ENCODE results near the gene ANTXR1. TPM values are rescaled to one million over a fixed set of nuclear protein-coding genes. Genes with fewer than 3 reads are reported as not detected.

Gene ANTXR1
- polyA plus RNA-seq, 1 donor (not counting 4 experiments of a cell fraction or from before 2014, with no cell fraction given): 20.4 TPM

DNA sequence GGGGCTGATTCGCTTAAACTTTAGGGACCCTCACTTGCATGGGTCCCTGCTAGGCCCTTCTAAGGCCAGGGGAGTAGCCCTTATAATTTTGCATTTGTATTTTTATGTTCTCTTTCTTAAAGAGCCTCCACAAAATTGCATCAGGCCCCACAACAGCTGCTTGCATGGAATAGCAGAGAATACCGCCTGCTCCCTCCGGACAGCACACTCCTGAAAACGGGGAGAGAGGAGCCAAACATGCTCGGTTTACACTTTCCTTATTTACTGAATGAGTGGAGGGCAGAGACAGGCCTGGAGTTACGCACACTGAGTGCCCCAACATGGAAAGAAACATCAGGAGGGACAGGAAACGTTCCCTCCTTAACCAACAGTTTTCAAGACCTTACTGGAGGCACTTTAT is 132.2 kb downstream of the ANTXR1 start:
- no peak for TF ChIP-seq EZH2 (IDR thresholded peaks at IDR 0.05; ENCODE audit: low read length)
- TF ChIP-seq, protein P1, sequence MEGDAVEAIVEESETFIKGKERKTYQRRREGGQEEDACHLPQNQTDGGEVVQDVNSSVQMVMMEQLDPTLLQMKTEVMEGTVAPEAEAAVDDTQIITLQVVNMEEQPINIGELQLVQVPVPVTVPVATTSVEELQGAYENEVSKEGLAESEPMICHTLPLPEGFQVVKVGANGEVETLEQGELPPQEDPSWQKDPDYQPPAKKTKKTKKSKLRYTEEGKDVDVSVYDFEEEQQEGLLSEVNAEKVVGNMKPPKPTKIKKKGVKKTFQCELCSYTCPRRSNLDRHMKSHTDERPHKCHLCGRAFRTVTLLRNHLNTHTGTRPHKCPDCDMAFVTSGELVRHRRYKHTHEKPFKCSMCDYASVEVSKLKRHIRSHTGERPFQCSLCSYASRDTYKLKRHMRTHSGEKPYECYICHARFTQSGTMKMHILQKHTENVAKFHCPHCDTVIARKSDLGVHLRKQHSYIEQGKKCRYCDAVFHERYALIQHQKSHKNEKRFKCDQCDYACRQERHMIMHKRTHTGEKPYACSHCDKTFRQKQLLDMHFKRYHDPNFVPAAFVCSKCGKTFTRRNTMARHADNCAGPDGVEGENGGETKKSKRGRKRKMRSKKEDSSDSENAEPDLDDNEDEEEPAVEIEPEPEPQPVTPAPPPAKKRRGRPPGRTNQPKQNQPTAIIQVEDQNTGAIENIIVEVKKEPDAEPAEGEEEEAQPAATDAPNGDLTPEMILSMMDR (optimal IDR thresholded peaks at IDR 0.05 in 1 of 3, IDR thresholded peaks at IDR 0.05 in 1 of 3, conservative IDR thresholded peaks at IDR 0.05 in 1 of 3; ENCODE audit: extremely low read depth in 1 of 3, insufficient read depth in 2 of 3, low read length in 3 of 3): no peak
- H3K9me1 ChIP-seq (ENCODE audit: control insufficient read depth, extremely low read depth, insufficient read depth, low read length): peaks cover 2% of the 10 kb centered on the region
- no peak for FAIRE-seq
- DNase-seq (ENCODE audit: low read depth, low spot score): no peak
- H3K4me3 ChIP-seq (ENCODE audit: control insufficient read depth in 2 of 3, extremely low read depth in 1 of 3, insufficient read depth in 2 of 3, low read depth in 1 of 3, low read length in 3 of 3): no peak overlapping the region
- H3K27me3 ChIP-seq (ENCODE audit: control insufficient read depth, extremely low read depth, insufficient read depth, low read length): no peaks in the 10 kb centered on the region
- H3K36me3 ChIP-seq (ENCODE audit: control insufficient read depth in 2 of 2, extremely low read depth in 1 of 2, insufficient read depth in 2 of 2, low read length in 2 of 2): no peaks in the 10 kb centered on the region
- H3K9ac ChIP-seq (ENCODE audit: control insufficient read depth, extremely low read depth, insufficient read depth, low read length): no peak overlapping the region
- no peaks in the 10 kb centered on the region for H3K9me3 ChIP-seq (ENCODE audit: control insufficient read depth, low read depth, low read length)
- H3K79me2 ChIP-seq (ENCODE audit: control insufficient read depth, insufficient read depth, low read length): no peaks in the 10 kb centered on the region
- H3K4me1 ChIP-seq (ENCODE audit: control insufficient read depth, extremely low read depth, insufficient read depth, low read length): peaks cover 13% of the 10 kb centered on the region
- no peak overlapping the region for H2AFZ ChIP-seq (ENCODE audit: control insufficient read depth, low read length)
- no peaks in the 10 kb centered on the region for H4K20me1 ChIP-seq (ENCODE audit: control insufficient read depth, extremely low read depth, insufficient read depth, low read length)
- dilution Hi-C loops (cut with MboI; ENCODE audit: extremely low pct_ligation_motif_present, low sequenced_read_pairs): no loop called here
- H3K27ac ChIP-seq (ENCODE audit: control insufficient read depth, insufficient read depth, low read length): no peak overlapping the region
- H3K4me2 ChIP-seq (ENCODE audit: control insufficient read depth, extremely low read depth, insufficient read depth, low read depth, low read length): no peak overlapping the region

DNA sequence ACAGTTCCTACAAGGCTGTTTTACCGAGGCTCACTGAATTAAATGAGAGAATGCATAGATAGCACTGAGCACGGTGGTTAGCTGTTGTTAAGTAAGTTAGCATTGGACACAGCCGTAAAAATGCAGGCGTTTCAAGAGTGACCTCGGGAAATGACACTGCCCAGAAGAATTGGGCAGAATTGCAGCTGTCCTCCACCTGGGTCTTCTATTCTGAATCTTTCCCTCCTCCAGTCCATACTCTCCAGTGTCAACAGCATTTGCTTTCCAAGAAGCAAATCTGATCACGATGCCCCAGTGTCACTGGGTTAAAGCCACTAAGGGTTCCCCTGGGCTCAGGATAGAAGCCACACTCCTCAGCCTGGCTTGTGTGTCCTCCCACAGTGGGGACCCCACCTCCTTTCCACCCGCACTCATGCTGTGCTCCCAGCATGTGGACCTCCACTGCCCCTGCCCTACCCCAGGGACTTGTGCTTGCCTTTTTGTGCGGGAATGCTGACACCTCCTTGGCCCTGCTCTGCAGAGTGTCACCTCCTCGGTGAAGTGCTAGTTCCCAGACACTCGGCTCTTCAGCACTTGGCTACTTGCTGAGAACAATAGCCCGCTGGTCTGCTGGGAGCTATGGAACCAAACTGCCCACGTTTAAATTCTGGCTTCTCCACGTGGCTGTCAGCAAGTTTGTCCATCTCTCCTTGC is 135.0 kb downstream of the ANTXR1 start:
- Histone ChIP-seq H3K27me3 (ENCODE audit: control insufficient read depth, extremely low read depth, insufficient read depth, low read length) (no peaks in the 10 kb centered on the region), H4K20me1 (ENCODE audit: control insufficient read depth, extremely low read depth, insufficient read depth, low read length) (no peaks in the 10 kb centered on the region), H3K4me1 (ENCODE audit: control insufficient read depth, extremely low read depth, insufficient read depth, low read length) (peaks cover 12% of the 10 kb centered on the region), H3K9me1 (ENCODE audit: control insufficient read depth, extremely low read depth, insufficient read depth, low read length) (peaks cover 2% of the 10 kb centered on the region), H3K36me3 (ENCODE audit: control insufficient read depth in 2 of 2, extremely low read depth in 1 of 2, insufficient read depth in 2 of 2, low read length in 2 of 2) (no peaks in the 10 kb centered on the region), H3K4me3 (ENCODE audit: control insufficient read depth in 2 of 3, extremely low read depth in 1 of 3, insufficient read depth in 2 of 3, low read depth in 1 of 3, low read length in 3 of 3) (no peak overlapping the region), H3K4me2 (ENCODE audit: control insufficient read depth, extremely low read depth, insufficient read depth, low read depth, low read length) (no peak overlapping the region), H3K9me3 (ENCODE audit: control insufficient read depth, low read depth, low read length) (no peaks in the 10 kb centered on the region), H3K9ac (ENCODE audit: control insufficient read depth, extremely low read depth, insufficient read depth, low read length) (no peak overlapping the region), H3K27ac (ENCODE audit: control insufficient read depth, insufficient read depth, low read length) (no peak overlapping the region), H2AFZ (ENCODE audit: control insufficient read depth, low read length) (no peak overlapping the region), H3K79me2 (ENCODE audit: control insufficient read depth, insufficient read depth, low read length) (no peaks in the 10 kb centered on the region)
- FAIRE-seq: no peak
- dilution Hi-C loops (cut with MboI; ENCODE audit: extremely low pct_ligation_motif_present, low sequenced_read_pairs): no loop called here
- no peak for DNase-seq (ENCODE audit: low read depth, low spot score)
- no peak for TF ChIP-seq EZH2 (IDR thresholded peaks at IDR 0.05; ENCODE audit: low read length)
- TF ChIP-seq, protein P1 (optimal IDR thresholded peaks at IDR 0.05 in 1 of 3, IDR thresholded peaks at IDR 0.05 in 1 of 3, conservative IDR thresholded peaks at IDR 0.05 in 1 of 3; ENCODE audit: extremely low read depth in 1 of 3, insufficient read depth in 2 of 3, low read length in 3 of 3): no peak

Data from keratinocyte (primary cell).